Neuron (in vitro differentiated cells): ENCODE results near the gene AAMDC.
A peak's percentile ranks its signal among the peaks of the same experiment; 100 is the strongest.

Experiments
- H2AFZ ChIP-seq: one replicate; pipeline ENCODE4 v1.6.1; 2013; ENCODE audit warnings: low read depth, mild to moderate bottlenecking, inconsistent platforms, low read length, moderate library complexity
- H3K27me3 ChIP-seq: one replicate; pipeline ENCODE4 v1.6.1; 2013; ENCODE audit warnings: low read length; ENCODE audit not compliant: insufficient read depth
- H3K36me3 ChIP-seq: one replicate; pipeline ENCODE4 v1.6.1; 2013; ENCODE audit warnings: low read length; ENCODE audit not compliant: insufficient read depth
- H3K4me1 ChIP-seq: one replicate; pipeline ENCODE4 v1.6.1; 2013; ENCODE audit warnings: low read length; ENCODE audit not compliant: insufficient read depth
- H3K4me3 ChIP-seq: 2 replicates; pipeline ENCODE4 v1.5.1; 2013; ENCODE audit warnings: mild to moderate bottlenecking, low read length, moderate library complexity
- H3K9me3 ChIP-seq: one replicate; pipeline ENCODE4 v1.6.1; 2013; ENCODE audit warnings: low read length

AAMDC gene

GRCh38 chr11:77820565-77821348, at the start of gene AAMDC, which contains the start of gene RSF1:
Gene AAMDC, plus strand, starts transcription at chr11:77821144. Its CDS starts 21,353 bp downstream, at chr11:77842497.
Gene RSF1, minus strand, starts transcription at chr11:77820722. Its CDS starts 8 bp downstream, at chr11:77820714.
- peaks cover 14% of the 10 kb centered on the region for H3K4me1 ChIP-seq
- peak within 1 kb of the TSS; percentile 78 for H3K4me3 ChIP-seq
- H2AFZ ChIP-seq, result peak within 1 kb of the TSS; percentile 70
- no peaks in the 10 kb centered on the region for H3K27me3 ChIP-seq
- peaks cover 5% of the 10 kb centered on the region for H3K36me3 ChIP-seq
- H3K9me3 ChIP-seq, result no peaks in the 10 kb centered on the region

- Histone ChIP-seq H3K27me3 (no peaks in the 10 kb centered on the region), H2AFZ (no peak overlapping the region), H3K36me3 (peaks cover 3% of the 10 kb centered on the region), H3K4me1 (no peaks in the 10 kb centered on the region), H3K9me3 (no peaks in the 10 kb centered on the region), H3K4me3 (no peak overlapping the region)
Measured at GRCh38 chr11:77775936-77776335, 45.0 kb upstream of the AAMDC start.

- Histone ChIP-seq H3K36me3 (peaks cover 3% of the 10 kb centered on the region), H3K27me3 (no peaks in the 10 kb centered on the region), H3K4me3 (no peak overlapping the region), H2AFZ (no peak overlapping the region), H3K4me1 (no peaks in the 10 kb centered on the region), H3K9me3 (no peaks in the 10 kb centered on the region)
Measured at GRCh38 chr11:77776455-77776854, 44.5 kb upstream of the AAMDC start.

- no peaks in the 10 kb centered on the region for H3K9me3 ChIP-seq
- no peak overlapping the region for H2AFZ ChIP-seq
- no peak overlapping the region for H3K4me3 ChIP-seq
- H3K4me1 ChIP-seq, result no peaks in the 10 kb centered on the region
- H3K27me3 ChIP-seq, result no peaks in the 10 kb centered on the region
- H3K36me3 ChIP-seq, result peaks cover 8% of the 10 kb centered on the region
Measured at GRCh38 chr11:77778118-77778517, 42.8 kb upstream of the AAMDC start.

GRCh38 chr11:77778549-77778948, 42.4 kb upstream of the AAMDC start:
- Histone ChIP-seq H3K4me3 (no peak overlapping the region), H3K36me3 (peaks cover 8% of the 10 kb centered on the region), H3K27me3 (no peaks in the 10 kb centered on the region), H2AFZ (no peak overlapping the region), H3K9me3 (no peaks in the 10 kb centered on the region), H3K4me1 (no peaks in the 10 kb centered on the region)

- H3K4me1 ChIP-seq, result no peaks in the 10 kb centered on the region
Measured at GRCh38 chr11:77779935-77780334, 41.0 kb upstream of the AAMDC start.

GRCh38 chr11:77783025-77783424, 37.9 kb upstream of the AAMDC start:
- H3K27me3 ChIP-seq, result no peaks in the 10 kb centered on the region

More at GRCh38 chr11:77779935-77780334, 41.0 kb upstream of the AAMDC start:
- Histone ChIP-seq H3K4me3 (no peak overlapping the region), H2AFZ (no peak overlapping the region), H3K36me3 (peaks cover 8% of the 10 kb centered on the region), H3K9me3 (no peaks in the 10 kb centered on the region), H3K27me3 (no peaks in the 10 kb centered on the region)

GRCh38 chr11:77784572-77784971, 36.4 kb upstream of the AAMDC start:
- no peak overlapping the region for H2AFZ ChIP-seq
- H3K27me3 ChIP-seq, result no peaks in the 10 kb centered on the region
- H3K4me1 ChIP-seq, result no peaks in the 10 kb centered on the region
- H3K4me3 ChIP-seq, result no peak overlapping the region
- peaks cover 5% of the 10 kb centered on the region for H3K36me3 ChIP-seq
- no peaks in the 10 kb centered on the region for H3K9me3 ChIP-seq

More at GRCh38 chr11:77783025-77783424, 37.9 kb upstream of the AAMDC start:
- peaks cover 5% of the 10 kb centered on the region for H3K36me3 ChIP-seq
- H3K9me3 ChIP-seq, result no peaks in the 10 kb centered on the region
- H2AFZ ChIP-seq, result no peak overlapping the region
- H3K4me3 ChIP-seq, result no peak overlapping the region
- no peaks in the 10 kb centered on the region for H3K4me1 ChIP-seq

- no peak overlapping the region for H3K4me3 ChIP-seq
- no peaks in the 10 kb centered on the region for H3K27me3 ChIP-seq
- H3K9me3 ChIP-seq, result peaks cover 24% of the 10 kb centered on the region
- peaks cover 8% of the 10 kb centered on the region for H3K36me3 ChIP-seq
- H3K4me1 ChIP-seq, result no peaks in the 10 kb centered on the region
- no peak overlapping the region for H2AFZ ChIP-seq
Measured at GRCh38 chr11:77789061-77789730, 31.7 kb upstream of the AAMDC start.

GRCh38 chr11:77789731-77790476, 31.0 kb upstream of the AAMDC start:
- Histone ChIP-seq H2AFZ (no peak overlapping the region), H3K4me1 (no peaks in the 10 kb centered on the region), H3K9me3 (peaks cover 24% of the 10 kb centered on the region), H3K4me3 (no peak overlapping the region), H3K36me3 (peaks cover 8% of the 10 kb centered on the region), H3K27me3 (no peaks in the 10 kb centered on the region)

- H3K4me3 ChIP-seq, result no peak overlapping the region
- no peak overlapping the region for H2AFZ ChIP-seq
- no peaks in the 10 kb centered on the region for H3K27me3 ChIP-seq
- H3K9me3 ChIP-seq, result peaks cover 24% of the 10 kb centered on the region
- H3K4me1 ChIP-seq, result no peaks in the 10 kb centered on the region
- H3K36me3 ChIP-seq, result peaks cover 8% of the 10 kb centered on the region
Measured at GRCh38 chr11:77791301-77791700, 29.6 kb upstream of the AAMDC start.

GRCh38 chr11:77793972-77794371, 27.0 kb upstream of the AAMDC start:
- H3K4me3 ChIP-seq, result no peak overlapping the region
- H3K27me3 ChIP-seq, result no peaks in the 10 kb centered on the region
- peaks cover 26% of the 10 kb centered on the region for H3K9me3 ChIP-seq
- no peak overlapping the region for H2AFZ ChIP-seq
- H3K36me3 ChIP-seq, result peaks cover 10% of the 10 kb centered on the region
- H3K4me1 ChIP-seq, result no peaks in the 10 kb centered on the region

GRCh38 chr11:77799338-77799737, 21.6 kb upstream of the AAMDC start:
- H3K36me3 ChIP-seq, result peaks cover 6% of the 10 kb centered on the region
- peaks cover 4% of the 10 kb centered on the region for H3K9me3 ChIP-seq

More at GRCh38 chr11:77799338-77799737, 21.6 kb upstream of the AAMDC start:
- H3K27me3 ChIP-seq, result no peaks in the 10 kb centered on the region
- no peaks in the 10 kb centered on the region for H3K4me1 ChIP-seq
- no peak overlapping the region for H2AFZ ChIP-seq
- H3K4me3 ChIP-seq, result no peak overlapping the region
